ENCODE data around the gene RPAIN. TPM values are rescaled to one million over a fixed set of nuclear protein-coding genes. Genes with fewer than 3 reads are reported as not detected.

RPAIN gene
- total and polyA plus RNA-seq, 12 donors = 22.6 to 47.0 (median 29.8) TPM

GRCh38 chr17:5480962-5481361 is 61.0 kb downstream of the RPAIN start:
- H3K36me3 ChIP-seq = peaks cover 4 to 89% (median 49%) of the 10 kb centered on the region in 9 donors
- DNase-seq (no peak), ATAC-seq (no peak)
- WGBS, 2 donors = 86 to 92% methylated on average over 6 of the region's 6 CpGs
- no peak overlapping the region for H3K4me3 ChIP-seq
- peaks cover 0 to 4% (median 0%) of the 10 kb centered on the region in 11 donors for H3K9me3 ChIP-seq
- intact Hi-C loops (cut with DNase I) = no loop called here
- H3K27ac ChIP-seq = no peak overlapping the region
- no peak for TF ChIP-seq CTCF (IDR thresholded peaks at IDR 0.05)
- peaks cover 0 to 27% (median 14%) of the 10 kb centered on the region in 9 donors for H3K4me1 ChIP-seq
- H3K27me3 ChIP-seq = no peaks in the 10 kb centered on the region

GRCh38 chr17:5481451-5481850 is 61.5 kb downstream of the RPAIN start:
- Histone ChIP-seq H3K36me3 (peaks cover 4 to 84% (median 47%) of the 10 kb centered on the region in 9 donors), H3K4me3 (no peak overlapping the region), H3K27ac (no peak overlapping the region), H3K9me3 (peaks cover 0 to 4% (median 0%) of the 10 kb centered on the region in 11 donors), H3K4me1 (peaks cover 0 to 27% (median 14%) of the 10 kb centered on the region in 9 donors), H3K27me3 (no peaks in the 10 kb centered on the region)
- 93 to 94% methylated on average over 4 of the region's 4 CpGs for WGBS, 2 donors
- DNase-seq (no peak), ATAC-seq (no peak)
- intact Hi-C loops (cut with DNase I) = no loop called here
- no peak for TF ChIP-seq CTCF (IDR thresholded peaks at IDR 0.05)

Other genes starting within 250 kb of the RPAIN start
- gene ZNF594, start 228.3 kb upstream of the RPAIN start, total RNA-seq = 1 to 10 TPM; 4.0 to 9.1 (median 6.7) TPM
- gene ZNF594, start 228.3 kb upstream of the RPAIN start, polyA plus RNA-seq = 1 to 10 TPM; 1.4 to 3.6 TPM
- gene SCIMP, start 185.3 kb upstream of the RPAIN start, total RNA-seq = 1 to 10 TPM in 2 of 10 donors, under 1 TPM in 8; 0.11 to 9.7 (median 0.73) TPM
- gene SCIMP, start 185.3 kb upstream of the RPAIN start, polyA plus RNA-seq = 1 to 10 TPM in 1 of 2 donors, under 1 TPM in 1; 0.15 to 1.0 TPM
- 10 to 100 TPM; 51.3 to 69.1 (median 57.6) TPM for gene RABEP1, start 137.9 kb upstream of the RPAIN start, total RNA-seq
- 10 to 100 TPM; 19.5 to 24.3 TPM for gene RABEP1, start 137.9 kb upstream of the RPAIN start, polyA plus RNA-seq
- gene NUP88, start 520 bp upstream of the RPAIN start, total RNA-seq = 10 to 100 TPM; 23.3 to 41.6 (median 35.3) TPM
- 10 to 100 TPM; 55.5 to 59.7 TPM for gene NUP88, start 520 bp upstream of the RPAIN start, polyA plus RNA-seq
- 100 to 1,000 TPM; 101 to 144 (median 137) TPM for gene C1QBP, start 19.0 kb downstream of the RPAIN start, total RNA-seq
- gene C1QBP, start 19.0 kb downstream of the RPAIN start, polyA plus RNA-seq = 100 to 1,000 TPM in 1 of 2 donors, 10 to 100 TPM in 1; 59.9 to 159 TPM
- gene DHX33, start 48.8 kb downstream of the RPAIN start, total RNA-seq = 1 to 10 TPM; 4.9 to 8.6 (median 6.7) TPM
- gene DHX33, start 48.8 kb downstream of the RPAIN start, polyA plus RNA-seq = 1 to 10 TPM; 3.0 to 4.1 TPM
- 10 to 100 TPM; 18.4 to 41.7 (median 27.2) TPM for gene DERL2, start 66.0 kb downstream of the RPAIN start, total RNA-seq
- gene DERL2, start 66.0 kb downstream of the RPAIN start, polyA plus RNA-seq = 10 to 100 TPM; 41.9 to 57.2 TPM
- 10 to 100 TPM in 3 of 10 donors, 1 to 10 TPM in 7; 6.6 to 13.2 (median 9.4) TPM for gene MIS12, start 66.4 kb downstream of the RPAIN start, total RNA-seq
- gene MIS12, start 66.4 kb downstream of the RPAIN start, polyA plus RNA-seq = 10 to 100 TPM in 1 of 2 donors, 1 to 10 TPM in 1; 9.5 to 13.0 TPM
- 10 to 100 TPM in 2 of 10 donors, 1 to 10 TPM in 8; 4.9 to 11.3 (median 7.6) TPM for gene NLRP1, start 164.3 kb downstream of the RPAIN start, total RNA-seq
- 10 to 100 TPM in 1 of 2 donors, 1 to 10 TPM in 1; 6.2 to 34.3 TPM for gene NLRP1, start 164.3 kb downstream of the RPAIN start, polyA plus RNA-seq